ENCODE measurements around the gene OR52B6. TPM values are rescaled to one million over a fixed set of nuclear protein-coding genes. Genes with fewer than 3 reads are reported as not detected.

OR52B6 gene
- total RNA-seq, 1 experiment from 2014 or later: not detected

- no peak for TF ChIP-seq ELF4 (CRISPR knock-in tag; IDR thresholded peaks at IDR 0.05; ENCODE audit: low read depth)
- TF ChIP-seq IRF1 (CRISPR knock-in tag; IDR thresholded peaks at IDR 0.05): no peak
- TF ChIP-seq ESRRA (CRISPR knock-in tag; IDR thresholded peaks at IDR 0.05; ENCODE audit: borderline replicate concordance): no peak
- TF ChIP-seq ARID4B (CRISPR knock-in tag; IDR thresholded peaks at IDR 0.05; ENCODE audit: borderline replicate concordance): no peak
- TF ChIP-seq PRDM15 (CRISPR knock-in tag; IDR thresholded peaks at IDR 0.05): no peak
Measured at GRCh38 chr11:5534046-5534445, 46.6 kb upstream of the OR52B6 start (continued).

GRCh38 chr11:5536482-5536881 is 44.2 kb upstream of the OR52B6 start:
- ChIA-PET CTCF (no interaction called here), POLR2A (no interaction called here)
- no peak for DNase-seq (ENCODE audit: low spot score)
- TF ChIP-seq TEAD4 (CRISPR knock-in tag; IDR thresholded peaks at IDR 0.05) (no peak), USF1 (CRISPR knock-in tag; IDR thresholded peaks at IDR 0.05) (no peak)
- H3K27me3 Mint-ChIP-seq (ENCODE audit: low read depth): no peaks in the 10 kb centered on the region
- H3K9me3 Mint-ChIP-seq: 0 out of 2 replicates have a peak, but pooled peaks cover 6% of the 10 kb centered on the region
- H3K27ac Mint-ChIP-seq: no peak overlapping the region
- H3K36me3 Mint-ChIP-seq: no peaks in the 10 kb centered on the region
- H3K4me1 Mint-ChIP-seq: no peaks in the 10 kb centered on the region
- no peak for ATAC-seq
- no peak overlapping the region for H3K4me3 Mint-ChIP-seq

GRCh38 chr11:5541427-5541826 is 39.2 kb upstream of the OR52B6 start:
- TF ChIP-seq NFE2L1 (CRISPR knock-in tag; IDR thresholded peaks at IDR 0.05) (no peak), ZNF512 (CRISPR knock-in tag; IDR thresholded peaks at IDR 0.05; ENCODE audit: borderline replicate concordance) (no peak), NFATC4 (CRISPR knock-in tag; IDR thresholded peaks at IDR 0.05) (no peak), ZBTB43 (CRISPR knock-in tag; IDR thresholded peaks at IDR 0.05) (no peak)
- Mint-ChIP-seq H3K27ac (no peak overlapping the region), H3K4me3 (no peak overlapping the region), H3K4me1 (no peaks in the 10 kb centered on the region), H3K9me3 (0 out of 2 replicates have a peak, but pooled peaks cover 6% of the 10 kb centered on the region), H3K36me3 (no peaks in the 10 kb centered on the region), H3K27me3 (ENCODE audit: low read depth) (no peaks in the 10 kb centered on the region)
- POLR2A ChIA-PET: no interaction called here
- no peak for DNase-seq (ENCODE audit: low spot score)
- ATAC-seq: no peak
- CTCF ChIA-PET: no interaction called here
